Sigmoid colon (tissue), 7 donors: Measurements from ENCODE around the gene CACNA1A. TPM values are rescaled to one million over a fixed set of nuclear protein-coding genes. Genes with fewer than 3 reads are reported as not detected.

Experiments
- DNase-seq: peaks from one replicate; pipeline ENCODE4 v3.0.0-alpha.2; 2019
- H3K27ac ChIP-seq, 4 donors: fragments of 200-600 bp; sonication (generic); one replicate each; pipeline ENCODE4 v1.5.1; 2016 to 2019; ENCODE audit warnings: mild to moderate bottlenecking in 1 of 4
- H3K27me3 ChIP-seq, 3 donors: fragments of 200-600 bp; sonication (generic); one replicate each; pipeline ENCODE4 v1.5.1; 2019; ENCODE audit warnings: mild to moderate bottlenecking in 1 of 3
- H3K36me3 ChIP-seq, 4 donors: fragments of 200-600 bp; sonication (generic); one replicate each; pipeline ENCODE4 v1.5.1; 2016 to 2019
- H3K4me1 ChIP-seq, 4 donors: fragments of 200-600 bp; sonication (generic); one replicate each; pipeline ENCODE4 v1.5.1; 2017 to 2019
- H3K4me3 ChIP-seq, 4 donors: fragments of 200-600 bp; sonication (generic); one replicate each; pipeline ENCODE4 v1.5.1; 2017 to 2019; ENCODE audit warnings: mild to moderate bottlenecking in 2 of 4, moderate library complexity in 1 of 4
- H3K9me3 ChIP-seq, 4 donors: fragments of 200-600 bp in 3 of 4; sonication (generic) in 3 of 4; one replicate each; pipeline versions ENCODE4 v1.5.1 to v1.6.1; 2013 to 2019
- CTCF ChIP-seq, 4 experiments: fragments of 450-650 bp in 3 of 4; fragments of 200-600 bp in 1 of 4; IDR thresholded peaks; one replicate each; pipeline ENCODE4 v1.5.1; 2016 to 2019; ENCODE audit warnings: antibody characterized with exemption in 4 of 4, mild to moderate bottlenecking in 3 of 4, moderate library complexity in 2 of 4
- EP300 ChIP-seq, 4 donors: sonication (generic); formaldehyde crosslinking; IDR thresholded peaks; one replicate each; pipeline ENCODE4 v1.6.1; 2017; ENCODE audit warnings: antibody characterized with exemption in 4 of 4
- POLR2A ChIP-seq, 2 donors: fragments of 450-650 bp; IDR thresholded peaks; one replicate each; pipeline ENCODE4 v1.6.1; 2016; ENCODE audit warnings: antibody characterized with exemption in 2 of 2, mild to moderate bottlenecking in 2 of 2, moderate library complexity in 2 of 2
- POLR2AphosphoS5 ChIP-seq, 4 donors: sonication (generic); formaldehyde crosslinking; IDR thresholded peaks; one replicate each; pipeline ENCODE4 v1.6.1; 2017; ENCODE audit warnings: antibody characterized with exemption in 4 of 4
- WGBS, 2 donors: extraction: QIAGEN DNeasy Blood & Tissue Kit; methylation state at CpG; one replicate each; pipeline ENCODE4 v1.1.7; 2013; 5-methylcytosine and 5-hydroxymethylcytosine counted together
- intact Hi-C: fragments of 100-400 bp; cut with DNase I; formaldehyde crosslinking; loops from one replicate; pipeline ENCODE4 v1.15.1; 2023
- polyA plus RNA-seq, 3 donors: library from polyadenylated mRNA; stranded (reverse); fragments of 200-250 nt; gene quantifications; one replicate each; pipeline ENCODE4 v1.2.3, GENCODE V29; 2013
- total RNA-seq, 4 donors: library from RNA; depleted of rRNA; stranded (reverse); fragments of >200 nt; gene quantifications; one replicate each; pipeline ENCODE4 v1.1.0, GENCODE V29; 2016
- donor health status: healthy with polysubstance abuse.
- donor health status: Bipolar disorder and iron deficiency.
- donor health status: healthy.

Gene CACNA1A
- total and polyA plus RNA-seq, 7 donors = 0.14 to 3.6 (median 1.6) TPM; not detected in 1

- Histone ChIP-seq H3K4me1 (no peaks in the 10 kb centered on the region), H3K4me3 (no peak overlapping the region), H3K9me3 (peaks cover 0 to 5% (median 0%) of the 10 kb centered on the region in 4 donors), H3K27ac (no peak overlapping the region), H3K36me3 (no peaks in the 10 kb centered on the region), H3K27me3 (peaks cover 0 to 14% (median 2%) of the 10 kb centered on the region in 3 donors)
- intact Hi-C loops = no loop called here
- DNase-seq = no peak
- 73 to 84% methylated on average over 2 of the region's 2 CpGs for WGBS, 2 donors
- TF ChIP-seq POLR2A (IDR thresholded peaks at IDR 0.05) (no peak), POLR2AphosphoS5 (IDR thresholded peaks at IDR 0.05) (no peak), EP300 (IDR thresholded peaks at IDR 0.05) (no peak), CTCF (IDR thresholded peaks at IDR 0.05) (no peak)
These were observed 104.9 kb downstream of the CACNA1A start for GRCh38 chr19:13401388-13401787.

DNA sequence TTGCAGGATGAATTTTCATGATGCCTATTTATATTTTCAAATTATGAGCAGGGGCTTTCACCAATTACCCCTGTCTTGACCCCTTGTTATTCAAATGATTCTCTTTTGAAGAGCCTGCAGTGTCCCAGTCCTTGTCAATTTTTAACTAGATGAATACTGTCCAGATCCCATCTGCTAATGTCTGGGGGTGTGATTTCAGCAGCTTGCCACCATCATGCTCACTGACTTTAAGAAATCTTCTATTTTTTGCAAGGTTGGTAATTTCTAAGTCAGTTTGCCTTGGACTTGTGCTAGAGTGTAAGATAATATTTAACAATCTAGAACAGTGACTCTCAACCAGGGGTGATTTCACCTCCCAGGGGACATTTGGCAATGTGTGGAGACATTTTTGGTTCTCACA lies 106.0 kb downstream of the CACNA1A start:
- no peak overlapping the region for H3K27ac ChIP-seq
- TF ChIP-seq CTCF (IDR thresholded peaks at IDR 0.05) (no peak), EP300 (IDR thresholded peaks at IDR 0.05) (no peak), POLR2A (IDR thresholded peaks at IDR 0.05) (no peak)
- H3K36me3 ChIP-seq = no peaks in the 10 kb centered on the region
- H3K27me3 ChIP-seq = peaks cover 0 to 25% (median 8%) of the 10 kb centered on the region in 3 donors
- H3K4me1 ChIP-seq = no peaks in the 10 kb centered on the region
- no peak overlapping the region for H3K4me3 ChIP-seq
- intact Hi-C loops = no loop called here
- DNase-seq = no peak
- H3K9me3 ChIP-seq = peaks cover 0 to 5% (median 0%) of the 10 kb centered on the region in 4 donors

DNA sequence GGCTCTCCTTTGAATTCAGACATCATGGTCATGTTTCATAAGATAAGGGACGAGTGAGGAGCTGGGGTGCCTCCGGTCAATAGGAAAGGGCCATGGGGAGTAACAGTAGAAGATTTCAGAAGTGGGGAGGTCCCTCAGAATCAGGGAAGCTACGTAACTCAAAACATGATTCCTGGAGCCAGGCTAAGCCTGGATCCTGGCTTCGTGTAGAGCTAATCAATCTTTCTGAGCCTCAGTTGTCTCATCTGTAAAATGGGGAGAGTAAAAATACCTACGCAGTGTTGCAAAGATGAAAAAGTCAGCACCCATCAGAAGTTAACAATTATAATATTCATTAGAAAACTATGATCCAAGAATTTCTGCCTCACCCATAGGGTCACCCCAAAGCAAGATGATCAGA lies 106.5 kb downstream of the CACNA1A start:
- DNase-seq = no peak
- WGBS, 2 donors = 76 to 81% methylated on average over 5 of the region's 5 CpGs
- Histone ChIP-seq H3K27ac (no peak overlapping the region), H3K4me1 (no peaks in the 10 kb centered on the region), H3K27me3 (peaks cover 0 to 31% (median 8%) of the 10 kb centered on the region in 3 donors), H3K4me3 (no peak overlapping the region), H3K36me3 (no peaks in the 10 kb centered on the region), H3K9me3 (peaks cover 0 to 5% (median 0%) of the 10 kb centered on the region in 4 donors)
- intact Hi-C loops = no loop called here
- TF ChIP-seq EP300 (IDR thresholded peaks at IDR 0.05) (no peak), CTCF (IDR thresholded peaks at IDR 0.05) (no peak), POLR2AphosphoS5 (IDR thresholded peaks at IDR 0.05) (no peak), POLR2A (IDR thresholded peaks at IDR 0.05) (no peak)

- no peaks in the 10 kb centered on the region for H3K36me3 ChIP-seq
- peaks cover 0 to 38% (median 15%) of the 10 kb centered on the region in 3 donors for H3K27me3 ChIP-seq
- 56 to 68% methylated on average over 10 of the region's 10 CpGs for WGBS, 2 donors
- H3K4me3 ChIP-seq = no peak overlapping the region
- no peaks in the 10 kb centered on the region for H3K4me1 ChIP-seq
- H3K27ac ChIP-seq = no peak overlapping the region
- TF ChIP-seq CTCF (IDR thresholded peaks at IDR 0.05) (no peak), POLR2A (IDR thresholded peaks at IDR 0.05) (no peak), EP300 (IDR thresholded peaks at IDR 0.05) (no peak), POLR2AphosphoS5 (IDR thresholded peaks at IDR 0.05) (no peak)
- H3K9me3 ChIP-seq = peaks cover 0 to 5% (median 0%) of the 10 kb centered on the region in 4 donors
- intact Hi-C loops = no loop called here
- no peak for DNase-seq
These were observed 107.2 kb downstream of the CACNA1A start for GRCh38 chr19:13398780-13399726.
